GM18508 (cell line): ENCODE measurements around the gene OSBPL1A.

Source experiments
- ATAC-seq: cut with Tn5 transposase; IDR thresholded peaks from one replicate; pipeline ENCODE4 v1.9.1; 2021; ENCODE audit warnings: moderate number of reproducible peaks; ENCODE audit not compliant: insufficient read depth, unreplicated experiment

Gene OSBPL1A

GRCh38 chr18:24346254-24346653 lies 51.4 kb downstream of the OSBPL1A start:
- no peak for ATAC-seq

GRCh38 chr18:24344509-24344908 lies 53.1 kb downstream of the OSBPL1A start:
- no peak for ATAC-seq

- ATAC-seq = no peak
Measured at GRCh38 chr18:24342347-24342746, 55.3 kb downstream of the OSBPL1A start.

- ATAC-seq = no peak
Measured at GRCh38 chr18:24341361-24341760, 56.3 kb downstream of the OSBPL1A start.

- ATAC-seq = no peak
Measured at GRCh38 chr18:24333084-24333483, 64.5 kb downstream of the OSBPL1A start.

- ATAC-seq = no peak
Measured at GRCh38 chr18:24326211-24326610, 71.4 kb downstream of the OSBPL1A start.

GRCh38 chr18:24322584-24323136 lies 75.0 kb downstream of the OSBPL1A start:
- no peak for ATAC-seq

GRCh38 chr18:24321071-24321470 lies 76.6 kb downstream of the OSBPL1A start:
- no peak for ATAC-seq

- no peak for ATAC-seq
Measured at GRCh38 chr18:24319757-24320156, 77.9 kb downstream of the OSBPL1A start.

GRCh38 chr18:24317370-24317769 lies 80.3 kb downstream of the OSBPL1A start:
- no peak for ATAC-seq

GRCh38 chr18:24315170-24315569 lies 82.5 kb downstream of the OSBPL1A start:
- no peak for ATAC-seq

GRCh38 chr18:24306201-24306600 lies 91.4 kb downstream of the OSBPL1A start:
- no peak for ATAC-seq

- ATAC-seq = no peak
Measured at GRCh38 chr18:24300703-24301102, 96.9 kb downstream of the OSBPL1A start.

GRCh38 chr18:24296276-24296675 lies 101.3 kb downstream of the OSBPL1A start:
- ATAC-seq = no peak

GRCh38 chr18:24293254-24293653 lies 104.4 kb downstream of the OSBPL1A start:
- no peak for ATAC-seq

GRCh38 chr18:24278591-24278990 lies 119.0 kb downstream of the OSBPL1A start:
- no peak for ATAC-seq

GRCh38 chr18:24277516-24278195 lies 120.0 kb downstream of the OSBPL1A start:
- ATAC-seq = no peak

GRCh38 chr18:24276994-24277393 lies 120.6 kb downstream of the OSBPL1A start:
- ATAC-seq = no peak

GRCh38 chr18:24274837-24275236 lies 122.8 kb downstream of the OSBPL1A start:
- ATAC-seq = no peak

- ATAC-seq = no peak
Measured at GRCh38 chr18:24273596-24273995, 124.0 kb downstream of the OSBPL1A start.

GRCh38 chr18:24272229-24272525 lies 125.4 kb downstream of the OSBPL1A start:
- ATAC-seq = no peak
